Measurements from ENCODE around the gene PGAP6.
"Not testable (repeated sequence)": the region's sequence is repeated elsewhere in the genome, so short reads cannot be mapped to it uniquely, and the experiment has no call there.

Gene PGAP6

DNA sequence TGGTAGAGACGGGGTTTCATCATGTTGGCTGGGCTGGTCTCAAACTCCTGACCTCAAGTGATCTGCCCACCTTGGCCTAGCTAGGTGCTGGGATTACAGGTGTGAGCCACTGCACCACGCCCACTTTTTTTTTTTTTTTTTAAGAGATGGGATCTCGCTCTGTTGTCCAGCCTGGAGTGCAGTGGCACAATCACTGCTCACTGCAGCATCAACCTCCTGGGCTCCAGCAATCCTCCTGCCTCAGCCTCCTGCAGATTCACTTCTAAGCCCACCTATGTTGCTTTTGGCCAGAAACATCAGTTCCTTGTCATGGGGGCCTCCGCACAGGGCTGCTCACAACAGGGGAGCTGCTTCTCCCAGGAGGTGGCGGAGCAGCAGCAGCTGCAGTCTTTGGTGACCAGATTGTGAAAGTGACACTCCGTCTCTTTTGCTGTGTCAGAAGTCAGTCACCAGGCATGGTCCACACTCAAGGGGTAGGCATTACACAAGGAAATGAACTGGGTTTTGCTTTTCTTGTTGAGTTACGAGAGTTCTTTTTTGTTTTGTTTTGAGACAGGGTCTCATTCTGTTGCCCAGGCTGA, 10.8 kb upstream of the PGAP6 start:
- DNase-seq (ENCODE audit: low read depth) = no peak

DNA sequence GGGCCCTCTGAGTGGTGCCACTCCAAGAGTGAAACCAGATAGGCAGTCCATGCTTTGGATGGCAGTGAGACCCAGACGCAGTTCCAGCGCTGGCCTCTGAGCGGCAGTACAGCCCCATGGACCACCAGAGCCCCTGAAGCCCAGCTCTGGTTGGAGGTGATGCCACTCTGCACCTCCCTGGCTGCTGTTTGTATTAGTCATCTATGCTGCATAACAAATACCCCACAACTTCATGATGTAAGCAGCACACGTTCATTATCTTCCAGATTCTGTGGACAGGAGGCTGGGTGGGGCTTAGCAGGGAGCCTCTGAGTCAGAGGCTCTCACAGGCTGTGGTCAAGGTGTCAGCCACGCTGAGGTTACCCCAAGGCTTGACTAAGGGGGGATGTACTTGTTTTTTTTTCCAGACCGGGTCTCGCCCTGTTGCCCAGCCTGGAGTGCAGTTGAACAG, 10.1 kb upstream of the PGAP6 start:
- DNase-seq (ENCODE audit: low read depth) = peak; percentile 64
- TF ChIP-seq, protein P1, sequence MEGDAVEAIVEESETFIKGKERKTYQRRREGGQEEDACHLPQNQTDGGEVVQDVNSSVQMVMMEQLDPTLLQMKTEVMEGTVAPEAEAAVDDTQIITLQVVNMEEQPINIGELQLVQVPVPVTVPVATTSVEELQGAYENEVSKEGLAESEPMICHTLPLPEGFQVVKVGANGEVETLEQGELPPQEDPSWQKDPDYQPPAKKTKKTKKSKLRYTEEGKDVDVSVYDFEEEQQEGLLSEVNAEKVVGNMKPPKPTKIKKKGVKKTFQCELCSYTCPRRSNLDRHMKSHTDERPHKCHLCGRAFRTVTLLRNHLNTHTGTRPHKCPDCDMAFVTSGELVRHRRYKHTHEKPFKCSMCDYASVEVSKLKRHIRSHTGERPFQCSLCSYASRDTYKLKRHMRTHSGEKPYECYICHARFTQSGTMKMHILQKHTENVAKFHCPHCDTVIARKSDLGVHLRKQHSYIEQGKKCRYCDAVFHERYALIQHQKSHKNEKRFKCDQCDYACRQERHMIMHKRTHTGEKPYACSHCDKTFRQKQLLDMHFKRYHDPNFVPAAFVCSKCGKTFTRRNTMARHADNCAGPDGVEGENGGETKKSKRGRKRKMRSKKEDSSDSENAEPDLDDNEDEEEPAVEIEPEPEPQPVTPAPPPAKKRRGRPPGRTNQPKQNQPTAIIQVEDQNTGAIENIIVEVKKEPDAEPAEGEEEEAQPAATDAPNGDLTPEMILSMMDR (conservative IDR thresholded peaks at IDR 0.05; ENCODE audit: low read length) = peak; percentile 71
- H3K4me3 ChIP-seq (ENCODE audit: low read length) = no peak overlapping the region

More for the DNA sequence above, 10.8 kb upstream of the PGAP6 start:
- H3K4me3 ChIP-seq (ENCODE audit: low read length) = no peak overlapping the region
- TF ChIP-seq, protein P1 (conservative IDR thresholded peaks at IDR 0.05; ENCODE audit: low read length) = no peak

DNA sequence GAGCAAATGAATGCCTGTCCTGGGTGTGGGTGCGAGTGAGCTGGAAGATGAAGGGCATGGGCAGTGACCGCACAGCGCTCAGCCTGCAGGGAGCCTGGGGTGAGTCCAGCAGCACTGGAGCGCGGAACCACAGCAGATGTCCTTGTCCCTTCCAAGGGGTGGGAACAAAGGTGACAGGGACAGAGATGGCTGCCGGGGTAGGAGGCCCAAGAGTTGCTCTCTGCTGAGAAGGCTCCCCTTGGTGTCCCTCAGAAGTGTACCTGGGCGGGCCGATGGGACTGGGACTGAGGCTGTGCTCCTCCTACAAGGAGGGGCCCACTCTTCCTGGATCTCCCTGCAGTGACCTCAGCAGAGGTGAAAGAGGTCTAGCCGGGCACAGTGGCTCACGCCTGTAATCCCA, 7.6 kb upstream of the PGAP6 start:
- TF ChIP-seq, protein P1 (conservative IDR thresholded peaks at IDR 0.05; ENCODE audit: low read length) = no peak
- no peak overlapping the region for H3K4me3 ChIP-seq (ENCODE audit: low read length)
- no peak for DNase-seq (ENCODE audit: low read depth)

DNA sequence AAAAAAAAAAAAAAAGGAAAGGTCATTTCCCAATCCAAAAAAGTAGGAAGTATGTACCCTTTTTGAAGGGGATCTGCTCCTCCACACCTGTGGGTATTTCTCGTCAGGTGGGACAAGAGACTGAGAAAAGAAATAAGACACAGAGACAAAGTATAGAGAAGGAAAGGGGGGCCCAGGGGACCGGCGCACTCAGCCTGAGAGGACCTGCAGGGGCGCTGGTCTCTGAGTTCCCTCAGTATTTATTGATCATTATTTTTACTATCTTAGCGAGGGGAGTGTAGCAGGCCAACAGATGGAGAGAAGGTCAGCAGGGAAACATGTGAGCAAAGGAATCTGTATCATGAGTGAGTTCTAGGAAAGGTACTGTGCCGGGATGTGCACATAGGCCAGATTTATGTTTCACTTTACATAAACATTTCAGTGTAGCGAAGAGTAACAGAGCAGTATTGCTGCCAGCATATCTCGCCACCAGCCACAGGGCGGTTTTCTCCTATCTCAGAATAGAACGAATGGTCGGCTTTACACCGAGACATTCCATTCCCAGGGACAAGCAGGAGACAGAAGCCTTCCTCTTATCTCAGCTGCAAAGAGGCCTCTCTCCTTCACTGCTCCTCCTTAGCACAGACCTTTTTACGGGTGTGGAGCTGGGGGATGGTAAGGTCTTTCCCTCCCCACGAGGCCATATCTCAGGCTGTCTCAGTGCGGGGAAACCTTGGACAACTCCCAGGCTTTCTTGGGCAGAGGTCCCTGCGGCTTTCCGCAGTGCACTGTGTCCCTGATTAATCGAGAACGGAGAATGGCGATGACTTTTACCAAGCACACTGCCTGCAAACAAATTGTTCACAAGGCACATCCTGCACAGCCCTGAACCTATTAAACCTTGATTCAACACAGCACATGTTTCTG, 6.2 kb upstream of the PGAP6 start:
- not testable (repeated sequence) for DNase-seq (ENCODE audit: low read depth); H3K4me3 ChIP-seq (ENCODE audit: low read length)

DNA sequence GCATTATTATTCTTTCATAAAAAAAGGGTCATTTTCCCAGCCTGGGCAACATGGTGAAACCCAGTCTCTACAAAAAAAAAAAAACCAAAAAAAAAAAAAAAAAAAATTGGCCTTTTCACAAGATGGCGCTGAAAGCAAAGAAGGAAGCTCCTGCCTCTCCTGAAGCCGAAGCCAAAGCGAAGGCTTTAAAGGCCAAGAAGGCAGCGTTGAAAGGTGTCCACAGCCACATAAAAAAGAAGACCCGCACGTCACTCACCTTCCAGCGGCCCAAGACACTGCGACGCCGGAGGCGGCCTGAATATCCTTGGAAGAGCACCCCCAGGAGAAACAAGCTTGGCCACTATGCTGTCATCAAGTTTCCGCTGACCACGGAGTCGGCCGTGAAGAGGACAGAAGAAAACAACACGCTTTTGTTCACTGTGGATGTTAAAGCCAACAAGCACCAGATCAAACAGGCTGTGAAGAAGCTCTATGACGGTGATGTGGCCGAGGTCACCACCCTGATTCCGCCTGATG, 4.9 kb upstream of the PGAP6 start:
- H3K4me3 ChIP-seq (ENCODE audit: low read length) = no peak overlapping the region
- no peak for DNase-seq (ENCODE audit: low read depth)
- TF ChIP-seq, protein P1 (conservative IDR thresholded peaks at IDR 0.05; ENCODE audit: low read length) = no peak

DNA sequence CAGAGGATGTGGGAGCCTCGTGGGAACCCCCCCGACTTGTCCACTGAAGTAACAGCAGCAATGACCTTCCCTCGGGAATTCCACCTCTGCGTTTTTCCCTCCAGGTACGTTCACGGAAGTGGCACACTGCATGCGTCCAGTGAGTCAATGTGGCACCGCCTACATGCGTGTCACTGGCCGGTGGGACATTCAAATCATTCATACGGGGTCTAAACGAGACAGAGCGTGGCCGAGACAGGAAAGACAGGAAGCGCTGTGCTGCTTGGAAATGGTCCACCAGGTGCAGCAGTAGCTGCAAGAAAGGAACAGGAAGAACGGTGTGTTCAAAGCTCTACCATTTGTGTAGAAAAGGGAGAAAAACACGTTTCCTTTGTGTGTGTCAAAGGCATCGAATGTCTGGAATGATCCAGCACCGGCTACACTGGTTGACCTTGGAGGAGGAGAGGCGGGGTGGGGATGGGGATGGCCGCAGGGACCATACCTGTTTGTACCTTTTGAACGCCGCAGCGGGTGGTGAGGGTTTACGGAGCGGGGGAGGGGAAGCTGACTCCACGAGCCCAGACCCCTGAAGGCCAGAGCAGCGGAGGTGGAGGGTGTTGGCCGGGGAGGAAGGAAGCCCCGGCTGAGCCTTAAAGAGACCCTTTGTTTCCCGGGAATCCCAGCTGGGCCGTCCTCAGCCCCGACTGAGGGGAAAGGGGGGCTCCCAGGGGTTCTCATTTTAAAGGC, 1.7 kb upstream of the PGAP6 start:
- DNase-seq (ENCODE audit: low read depth) = no peak
- TF ChIP-seq, protein P1 (conservative IDR thresholded peaks at IDR 0.05; ENCODE audit: low read length) = no peak
- H3K4me3 ChIP-seq (ENCODE audit: low read length) = no peak overlapping the region
